IMR-90 (cell line): ENCODE measurements around the gene RALGAPA1. TPM values are rescaled to one million over a fixed set of nuclear protein-coding genes. Genes with fewer than 3 reads are reported as not detected.

ENCODE experiments used
- ATAC-seq: fragments of 200-7000 bp; cut with Tn5 transposase; 2 replicates; pipeline ENCODE4 v1.9.1; 2020; ENCODE audit warnings: low read depth, mild to moderate bottlenecking, moderate library complexity
- BruUV-seq: library from RNA; stranded (reverse); fragments of 400-500 nt; replicated peaks from 2 replicates; lab custom pipeline; 2021; lab: Mats Ljungman, UMichigan
- CTCF ChIA-PET: fragments of 300-600 bp; formaldehyde crosslinking; extraction: SDS; loops from one replicate; lab custom pipeline; 2021; ENCODE audit warnings: antibody characterized with exemption; lab: Yijun Ruan, JAX
- POLR2A ChIA-PET: fragments of 300-600 bp; sonication (Branson Sonifier 250); formaldehyde crosslinking; loops from one replicate; lab custom pipeline; 2022; ENCODE audit warnings: antibody characterized with exemption; ENCODE audit not compliant: unreplicated experiment; lab: Charles Lee
- DNase-seq: peaks from one replicate; pipeline ENCODE4 v3.0.0; 2013
- H2AFZ ChIP-seq: replicated peaks from 2 replicates; pipeline ENCODE3; 2013; ENCODE audit warnings: low read length, mild to moderate bottlenecking; ENCODE audit not compliant: poor library complexity
- H2AK5ac ChIP-seq: 2 replicates; pipeline ENCODE4 v1.6.1; 2013; ENCODE audit warnings: low read depth, low read length, inconsistent platforms
- H2AK9ac ChIP-seq: replicated peaks from 2 replicates; pipeline ENCODE3; 2013; ENCODE audit warnings: mild to moderate bottlenecking, low read depth, low read length, moderate library complexity; ENCODE audit not compliant: poor library complexity
- H2BK120ac ChIP-seq: 2 replicates; pipeline ENCODE4 v1.6.1; 2013; ENCODE audit warnings: low read depth, low read length, inconsistent platforms
- H2BK15ac ChIP-seq: 3 replicates; pipeline ENCODE4 v1.6.1; 2013; ENCODE audit warnings: low read depth, low read length, inconsistent platforms
- H2BK20ac ChIP-seq: 2 replicates; pipeline ENCODE4 v1.6.1; 2013; ENCODE audit warnings: low read depth, mild to moderate bottlenecking, inconsistent platforms, low read length, moderate library complexity
- H2BK5ac ChIP-seq: 2 replicates; pipeline ENCODE4 v1.6.1; 2013; ENCODE audit warnings: mild to moderate bottlenecking, low read depth, low read length, inconsistent platforms; ENCODE audit not compliant: poor library complexity, severe bottlenecking
- H3K14ac ChIP-seq: replicated peaks from 2 replicates; pipeline ENCODE4 v1.6.1; 2013; ENCODE audit warnings: low read depth, low read length, inconsistent platforms
- H3K18ac ChIP-seq: 2 replicates; pipeline ENCODE4 v1.6.1; 2013; ENCODE audit warnings: low read depth, low read length, control low read depth
- H3K23ac ChIP-seq: 2 replicates; pipeline ENCODE4 v1.6.1; 2013; ENCODE audit warnings: low read depth, low read length, inconsistent platforms
- H3K27ac ChIP-seq: 2 replicates; pipeline ENCODE4 v1.5.1; 2013; ENCODE audit warnings: mild to moderate bottlenecking, control low read depth, low read length; ENCODE audit not compliant: insufficient read depth
- H3K27me3 ChIP-seq: 2 replicates; pipeline ENCODE4 v1.6.1; 2013; ENCODE audit warnings: low read length; ENCODE audit not compliant: control insufficient read depth, insufficient read depth
- H3K36me3 ChIP-seq: 2 replicates; pipeline ENCODE4 v1.6.1; 2013; ENCODE audit warnings: low read length, mixed read lengths; ENCODE audit not compliant: control insufficient read depth, insufficient read depth
- H3K4ac ChIP-seq: 2 replicates; pipeline ENCODE4 v1.6.1; 2013; ENCODE audit warnings: low read depth, low read length, inconsistent platforms
- H3K4me1 ChIP-seq: 2 replicates; pipeline ENCODE4 v1.6.1; 2013; ENCODE audit warnings: low read length, mixed read lengths; ENCODE audit not compliant: control insufficient read depth, insufficient read depth
- H3K4me2 ChIP-seq: 2 replicates; pipeline ENCODE4 v1.6.1; 2013; ENCODE audit warnings: low read depth, mild to moderate bottlenecking, control low read depth, low read length, moderate library complexity
- H3K4me3 ChIP-seq: 2 replicates; pipeline ENCODE4 v1.5.1; 2013; ENCODE audit warnings: low read depth, mild to moderate bottlenecking, control low read depth, low read length, moderate library complexity; ENCODE audit not compliant: insufficient read depth
- H3K56ac ChIP-seq: 2 replicates; pipeline ENCODE4 v1.6.1; 2013; ENCODE audit warnings: low read length, inconsistent platforms; ENCODE audit not compliant: insufficient read depth; ENCODE audit errors: extremely low read depth
- H3K79me1 ChIP-seq, 2 experiments: 2 replicates each; pipeline ENCODE4 v1.6.1; 2013; ENCODE audit warnings: low read length in 2 of 2, inconsistent platforms in 1 of 2, low read depth in 1 of 2
- H3K9ac ChIP-seq: 2 replicates; pipeline ENCODE4 v1.6.1; 2013; ENCODE audit warnings: low read depth, low read length, control low read depth
- H3K9me1 ChIP-seq: 2 replicates; pipeline ENCODE4 v1.6.1; 2013; ENCODE audit warnings: low read length, inconsistent platforms; ENCODE audit not compliant: insufficient read depth
- H3K9me3 ChIP-seq: 2 replicates; pipeline ENCODE4 v1.6.1; 2013; ENCODE audit warnings: low read length; ENCODE audit not compliant: control insufficient read depth, insufficient read depth
- H4K20me1 ChIP-seq: 2 replicates; pipeline ENCODE4 v1.6.1; 2013; ENCODE audit warnings: low read length, inconsistent platforms; ENCODE audit not compliant: insufficient read depth
- H4K5ac ChIP-seq: 2 replicates; pipeline ENCODE4 v1.6.1; 2013; ENCODE audit warnings: mild to moderate bottlenecking, low read depth, low read length, control low read depth
- H4K8ac ChIP-seq, 2 experiments: 2 replicates each; pipeline ENCODE4 v1.6.1; 2013; ENCODE audit warnings: low read depth in 2 of 2, low read length in 2 of 2, control low read depth in 1 of 2, inconsistent platforms in 1 of 2
- H4K91ac ChIP-seq: 2 replicates; pipeline ENCODE4 v1.6.1; 2013; ENCODE audit warnings: low read depth, low read length, inconsistent platforms; ENCODE audit not compliant: insufficient read depth
- BHLHE40 ChIP-seq: fragments of 150-350 bp; IDR thresholded peaks from 2 replicates; pipeline ENCODE4 v1.6.1; 2016; ENCODE audit warnings: mild to moderate bottlenecking, low read depth, low read length
- CEBPB ChIP-seq: IDR thresholded peaks from 2 replicates; pipeline ENCODE4 v1.6.1; 2012; ENCODE audit warnings: low read depth, low read length, improper control_type of control experiment
- CHD1 ChIP-seq: IDR thresholded peaks from 2 replicates; pipeline ENCODE4 v1.6.1; 2012; ENCODE audit warnings: low read depth, low read length, improper control_type of control experiment
- MAFK ChIP-seq: IDR thresholded peaks from 2 replicates; pipeline ENCODE4 v1.6.1; 2012; ENCODE audit warnings: low read depth, low read length, improper control_type of control experiment
- MAZ ChIP-seq: IDR thresholded peaks from 2 replicates; pipeline ENCODE4 v1.6.1; 2012; ENCODE audit warnings: low read depth, mild to moderate bottlenecking, low read length, improper control_type of control experiment, moderate library complexity, borderline replicate concordance
- NFE2L2 ChIP-seq: fragments of 150-350 bp; IDR thresholded peaks from 2 replicates; pipeline ENCODE4 v1.6.1; 2016; ENCODE audit warnings: low read depth, mild to moderate bottlenecking, low read length
- RAD21 ChIP-seq: IDR thresholded peaks from 2 replicates; pipeline ENCODE4 v1.6.1; 2012; ENCODE audit warnings: low read length, improper control_type of control experiment
- SMC3 ChIP-seq: fragments of 150-350 bp; IDR thresholded peaks from 2 replicates; pipeline ENCODE4 v1.6.1; 2016; ENCODE audit warnings: low read depth, mild to moderate bottlenecking, antibody characterized with exemption, low read length, moderate library complexity
- WGBS, 2 experiments: methylation state at CpG; one replicate each; pipeline versions ENCODE4 v1.1.5 to v1.1.7; 2013; ENCODE audit warnings: missing lambda C conversion rate in 2 of 2; ENCODE audit not compliant: insufficient read length in 1 of 2; ENCODE audit errors: extremely low coverage in 2 of 2; 5-methylcytosine and 5-hydroxymethylcytosine counted together
- dilution Hi-C: fragments of 300-500 bp; cut with HindIII; formaldehyde crosslinking; loops from one replicate; pipeline ENCODE4 v1.14.3; 2018; ENCODE audit warnings: low sequenced_read_pairs; ENCODE audit not compliant: unreplicated experiment
- in situ Hi-C: fragments of 300-500 bp; cut with MboI; formaldehyde crosslinking; loops from 3 replicates; pipeline ENCODE4 v1.14.3; 2019; ENCODE audit warnings: low sequenced_read_pairs, inconsistent platforms, mixed read lengths
- intact Hi-C: fragments of 100-400 bp; cut with micrococcal nuclease; formaldehyde crosslinking; loops from 2 replicates; pipeline ENCODE4 v1.10.0; 2022
- polyA plus RNA-seq, 3 experiments: library from polyadenylated mRNA; depleted of rRNA; stranded (reverse); fragments of >200 nt; gene quantifications; 2 replicates each; pipeline ENCODE4 v1.2.3, GENCODE V29; 2012; ENCODE audit warnings: low replicate concordance in 1 of 3
- total RNA-seq: library from RNA; depleted of rRNA; stranded (reverse); fragments of >200 nt; gene quantifications from 2 replicates; pipeline ENCODE4 v1.2.3, GENCODE V29; 2012
- TF ChIP-seq, protein P1 (sequence below): conservative IDR thresholded peaks from 2 replicates; pipeline ENCODE4 v1.5.1; 2012; ENCODE audit warnings: mild to moderate bottlenecking, low read depth, low read length, improper control_type of control experiment
- TF ChIP-seq, protein P2 (sequence below): fragments of 150-350 bp; IDR thresholded peaks from 2 replicates; pipeline ENCODE4 v1.6.1; 2017; ENCODE audit warnings: mild to moderate bottlenecking, antibody characterized with exemption, low read length, low read depth

RALGAPA1 gene
- total and polyA plus RNA-seq, 2 of the 4 experiments (the other 2 are of a cell fraction), result 5.1 to 25.6 TPM

DNA sequence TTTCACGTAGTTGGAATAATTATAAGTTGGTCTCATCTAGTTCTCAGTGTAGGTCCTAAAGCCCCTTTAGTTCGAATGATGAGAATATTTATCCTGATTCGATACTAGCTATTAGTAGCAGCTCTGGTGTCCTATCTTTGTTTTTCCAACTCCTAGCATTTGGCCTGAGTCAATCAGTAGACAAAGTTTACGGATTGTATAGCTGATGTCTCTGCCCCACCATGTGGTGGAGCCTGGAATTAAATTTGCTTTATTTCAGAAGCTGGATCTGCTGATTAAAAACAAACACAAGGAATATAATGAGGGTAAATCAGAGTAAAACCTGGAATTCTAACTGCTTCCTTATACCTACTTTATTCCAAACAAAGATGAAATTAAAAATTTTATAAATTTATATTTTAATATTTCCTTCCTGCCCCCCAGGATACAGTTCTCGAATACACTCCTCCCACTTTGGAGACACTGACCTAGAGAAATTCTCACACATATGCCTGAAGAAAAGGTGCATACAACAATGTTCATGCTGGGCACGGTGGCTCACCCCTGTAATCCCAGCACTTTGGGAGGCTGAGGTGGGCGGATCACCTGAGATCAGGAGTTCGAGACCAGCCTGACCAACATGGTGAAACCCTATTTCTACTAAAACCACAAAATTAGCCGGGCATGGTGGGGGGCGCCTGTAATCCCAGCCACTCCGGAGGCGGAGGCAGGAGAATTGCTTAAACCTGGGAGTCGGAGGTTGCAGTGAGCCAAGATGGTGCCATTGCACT is 9.4 kb upstream of the RALGAPA1 start:
- no peaks in the 10 kb centered on the region for H4K20me1 ChIP-seq
- no peak overlapping the region for H3K27ac ChIP-seq
- POLR2A ChIA-PET, result no interaction called here
- H3K18ac ChIP-seq, result no peak overlapping the region
- no peaks in the 10 kb centered on the region for H3K79me1 ChIP-seq
- H3K9ac ChIP-seq, result no peak overlapping the region
- H3K23ac ChIP-seq, result no peak overlapping the region
- H2AK9ac ChIP-seq, result no peak overlapping the region
- H3K4me3 ChIP-seq, result no peak overlapping the region
- H2BK20ac ChIP-seq, result no peak overlapping the region
- no peaks in the 10 kb centered on the region for H3K27me3 ChIP-seq
- H2AFZ ChIP-seq, result no peak overlapping the region
- H3K14ac ChIP-seq, result no peak overlapping the region
- H2BK5ac ChIP-seq, result no peak overlapping the region
- H4K5ac ChIP-seq, result no peak overlapping the region
- peak; percentile 56 for TF ChIP-seq SMC3
- no peak for TF ChIP-seq BHLHE40
- no peak for TF ChIP-seq NFE2L2
- TF ChIP-seq MAZ, result no peak
- TF ChIP-seq, protein P1, sequence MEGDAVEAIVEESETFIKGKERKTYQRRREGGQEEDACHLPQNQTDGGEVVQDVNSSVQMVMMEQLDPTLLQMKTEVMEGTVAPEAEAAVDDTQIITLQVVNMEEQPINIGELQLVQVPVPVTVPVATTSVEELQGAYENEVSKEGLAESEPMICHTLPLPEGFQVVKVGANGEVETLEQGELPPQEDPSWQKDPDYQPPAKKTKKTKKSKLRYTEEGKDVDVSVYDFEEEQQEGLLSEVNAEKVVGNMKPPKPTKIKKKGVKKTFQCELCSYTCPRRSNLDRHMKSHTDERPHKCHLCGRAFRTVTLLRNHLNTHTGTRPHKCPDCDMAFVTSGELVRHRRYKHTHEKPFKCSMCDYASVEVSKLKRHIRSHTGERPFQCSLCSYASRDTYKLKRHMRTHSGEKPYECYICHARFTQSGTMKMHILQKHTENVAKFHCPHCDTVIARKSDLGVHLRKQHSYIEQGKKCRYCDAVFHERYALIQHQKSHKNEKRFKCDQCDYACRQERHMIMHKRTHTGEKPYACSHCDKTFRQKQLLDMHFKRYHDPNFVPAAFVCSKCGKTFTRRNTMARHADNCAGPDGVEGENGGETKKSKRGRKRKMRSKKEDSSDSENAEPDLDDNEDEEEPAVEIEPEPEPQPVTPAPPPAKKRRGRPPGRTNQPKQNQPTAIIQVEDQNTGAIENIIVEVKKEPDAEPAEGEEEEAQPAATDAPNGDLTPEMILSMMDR, result peak; percentile 75
- TF ChIP-seq, protein P2, sequence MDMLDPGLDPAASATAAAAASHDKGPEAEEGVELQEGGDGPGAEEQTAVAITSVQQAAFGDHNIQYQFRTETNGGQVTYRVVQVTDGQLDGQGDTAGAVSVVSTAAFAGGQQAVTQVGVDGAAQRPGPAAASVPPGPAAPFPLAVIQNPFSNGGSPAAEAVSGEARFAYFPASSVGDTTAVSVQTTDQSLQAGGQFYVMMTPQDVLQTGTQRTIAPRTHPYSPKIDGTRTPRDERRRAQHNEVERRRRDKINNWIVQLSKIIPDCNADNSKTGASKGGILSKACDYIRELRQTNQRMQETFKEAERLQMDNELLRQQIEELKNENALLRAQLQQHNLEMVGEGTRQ, result no peak
- peak; percentile 72 for TF ChIP-seq RAD21
- no peak for TF ChIP-seq CEBPB
- TF ChIP-seq CHD1, result no peak
- TF ChIP-seq MAFK, result no peak
- H2BK120ac ChIP-seq, result no peak overlapping the region
- peak; percentile 90 for ATAC-seq
- intact Hi-C loops (loop anchor here (2.0 to 5.0 kb wide), 2 partner anchors 284 to 381 kb away; partner anchors contain the start of gene INSM2), dilution Hi-C loops (no loop called here), in situ Hi-C loops (loop anchor here (25.0 kb wide), 1 partner anchor 681 kb away; no protein-coding TSS in a partner anchor)
- no peak overlapping the region for H3K4me2 ChIP-seq
- BruUV-seq, result no TSS peak
- H3K9me3 ChIP-seq, result no peaks in the 10 kb centered on the region
- no peaks in the 10 kb centered on the region for H3K4me1 ChIP-seq
- no peak overlapping the region for H3K56ac ChIP-seq
- 86% methylated on average over 6 of the region's 13 CpGs; no CpG with 5 or more reads in 1 of the 2 experiments for WGBS, 2 experiments
- no peak overlapping the region for H2BK15ac ChIP-seq
- no peak overlapping the region for H2AK5ac ChIP-seq
- H4K91ac ChIP-seq, result no peak overlapping the region
- H4K8ac ChIP-seq, result no peak overlapping the region
- H3K9me1 ChIP-seq, result no peaks in the 10 kb centered on the region
- DNase-seq, result peak; percentile 58
- CTCF ChIA-PET, result interaction anchor here (0.8 to 2.0 kb wide), 6 partner anchors 8 to 134 kb away, joined by 3 to 10 read pairs (median 4); partner anchors contain the start of genes BRMS1L and RALGAPA1
- H3K4ac ChIP-seq, result no peak overlapping the region
- no peaks in the 10 kb centered on the region for H3K36me3 ChIP-seq
